H1 (cell line): ENCODE data around the gene FAR2. TPM values are rescaled to one million over a fixed set of nuclear protein-coding genes. Genes with fewer than 3 reads are reported as not detected.

ENCODE experiments used
- CTCF ChIA-PET: fragments of 300-600 bp; sonication (Branson Sonifier 250); formaldehyde crosslinking; loops from one replicate; lab custom pipeline; 2021; ENCODE audit not compliant: partially characterized antibody; lab: Charles Lee
- POLR2A ChIA-PET: fragments of 300-600 bp; sonication (Branson Sonifier 250); formaldehyde crosslinking; loops from one replicate; lab custom pipeline; 2021; ENCODE audit warnings: inconsistent platforms; ENCODE audit not compliant: partially characterized antibody; lab: Charles Lee
- DNase-seq, 2 experiments: peaks; one replicate each; pipeline versions ENCODE4 v3.0.0 to v3.0.0-alpha.2; 2010 to 2022; ENCODE audit warnings: low spot score in 2 of 2, low read depth in 1 of 2, mixed read lengths in 1 of 2
- FAIRE-seq: peaks from 2 replicates; lab custom pipeline; 2011; peaks lifted over from hg19 to GRCh38; lab: Jason Lieb, UNC
- H2AFZ ChIP-seq: 2 replicates; pipeline ENCODE4 v1.8.1; 2012; ENCODE audit warnings: low read length, inconsistent platforms
- H2AK5ac ChIP-seq: 2 replicates; pipeline ENCODE4 v1.6.1; 2013; ENCODE audit warnings: low read depth, low read length
- H2BK120ac ChIP-seq: replicated peaks from 2 replicates; pipeline ENCODE3; 2013; ENCODE audit warnings: low read depth, low read length, inconsistent platforms
- H2BK12ac ChIP-seq: 2 replicates; pipeline ENCODE4 v1.6.1; 2013; ENCODE audit warnings: low read depth, low read length
- H2BK15ac ChIP-seq: 2 replicates; pipeline ENCODE4 v1.6.1; 2013; ENCODE audit warnings: low read length
- H2BK20ac ChIP-seq: 2 replicates; pipeline ENCODE4 v1.6.1; 2013; ENCODE audit warnings: low read length
- H2BK5ac ChIP-seq: 2 replicates; pipeline ENCODE4 v1.6.1; 2013; ENCODE audit warnings: low read depth, low read length
- H3K14ac ChIP-seq: 2 replicates; pipeline ENCODE4 v1.6.1; 2013; ENCODE audit warnings: inconsistent platforms; ENCODE audit not compliant: insufficient read length
- H3K18ac ChIP-seq: 2 replicates; pipeline ENCODE4 v1.6.1; 2013; ENCODE audit warnings: low read length; ENCODE audit errors: extremely low read depth
- H3K23ac ChIP-seq: 2 replicates; pipeline ENCODE4 v1.6.1; 2013; ENCODE audit warnings: inconsistent platforms; ENCODE audit not compliant: insufficient read length
- H3K23me2 ChIP-seq: 2 replicates; pipeline ENCODE4 v1.6.1; 2013; ENCODE audit warnings: low read depth, low read length
- H3K27ac ChIP-seq: 2 replicates; pipeline ENCODE4 v1.6.1; 2011; ENCODE audit warnings: low read depth, low read length, inconsistent platforms
- H3K27me3 ChIP-seq, 4 experiments: replicated peaks in 1 of 4; 1 replicate in 1 of 4; 2 replicates in 3 of 4; pipeline versions ENCODE4 v1.6.1 to v1.8.1; 2011 to 2013; ENCODE audit warnings: low read length in 3 of 4, mild to moderate bottlenecking in 3 of 4, inconsistent platforms in 2 of 4, mixed read lengths in 2 of 4, moderate library complexity in 1 of 4; ENCODE audit not compliant: control insufficient read depth in 3 of 4, insufficient read depth in 3 of 4; ENCODE audit errors: extremely low read depth in 1 of 4
- H3K36me3 ChIP-seq, 4 experiments: 2 replicates each; pipeline versions ENCODE4 v1.6.1 to v1.8.1; 2011 to 2013; ENCODE audit warnings: mild to moderate bottlenecking in 4 of 4, low read length in 3 of 4, moderate library complexity in 2 of 4, control low read depth in 1 of 4, inconsistent platforms in 1 of 4; ENCODE audit not compliant: insufficient read depth in 4 of 4, control insufficient read depth in 2 of 4
- H3K4ac ChIP-seq: replicated peaks from 2 replicates; pipeline ENCODE3; 2013; ENCODE audit warnings: low read length, low read depth, mixed read lengths, inconsistent platforms; ENCODE audit not compliant: insufficient read length
- H3K4me1 ChIP-seq, 4 experiments: replicated peaks in 1 of 4; 1 replicate in 1 of 4; 2 replicates in 3 of 4; pipeline versions ENCODE4 v1.6.1 to v1.8.1; 2011 to 2013; ENCODE audit warnings: low read length in 3 of 4, inconsistent platforms in 2 of 4, mixed read lengths in 1 of 4; ENCODE audit not compliant: insufficient read depth in 4 of 4, control insufficient read depth in 3 of 4
- H3K4me2 ChIP-seq, 2 experiments: 2 replicates each; pipeline versions ENCODE4 v1.6.1 to v1.8.1; 2011 to 2013; ENCODE audit warnings: low read depth in 2 of 2, low read length in 2 of 2, control low read depth in 1 of 2, inconsistent platforms in 1 of 2, mild to moderate bottlenecking in 1 of 2; ENCODE audit not compliant: insufficient read depth in 1 of 2
- H3K4me3 ChIP-seq, 4 experiments: fragments of 200-600, 300-600 bp in 1 of 4; sonication (generic), shearing (Covaris generic), sonication (Bioruptor Twin) in 1 of 4; 2 replicates each; pipeline versions ENCODE4 v1.5.1 to v1.8.1; 2011 to 2016; ENCODE audit warnings: low read length in 4 of 4, low read depth in 3 of 4, control low read depth in 2 of 4, inconsistent platforms in 2 of 4, mild to moderate bottlenecking in 2 of 4, mixed read lengths in 1 of 4, moderate library complexity in 1 of 4; ENCODE audit not compliant: insufficient read depth in 2 of 4; ENCODE audit errors: extremely low read depth in 1 of 4
- H3K56ac ChIP-seq: replicated peaks from 2 replicates; pipeline ENCODE3; 2013; ENCODE audit warnings: low read depth, mild to moderate bottlenecking, mixed read lengths, low read length, inconsistent platforms; ENCODE audit not compliant: insufficient read length
- H3K79me1 ChIP-seq: 2 replicates; pipeline ENCODE4 v1.6.1; 2013; ENCODE audit warnings: low read depth, low read length, control low read depth
- H3K79me2 ChIP-seq, 2 experiments: 2 replicates each; pipeline versions ENCODE4 v1.6.1 to v1.8.1; 2012 to 2013; ENCODE audit warnings: low read length in 2 of 2, mild to moderate bottlenecking in 2 of 2, inconsistent platforms in 1 of 2; ENCODE audit not compliant: insufficient read depth in 2 of 2, control insufficient read depth in 1 of 2
- H3K9ac ChIP-seq, 4 experiments: replicated peaks in 1 of 4; 1 replicate in 1 of 4; 2 replicates in 3 of 4; pipeline versions ENCODE4 v1.6.1 to v1.8.1; 2011 to 2013; ENCODE audit warnings: low read depth in 3 of 4, low read length in 3 of 4, control low read depth in 2 of 4, mild to moderate bottlenecking in 2 of 4, moderate library complexity in 2 of 4, inconsistent platforms in 1 of 4; ENCODE audit errors: extremely low read depth in 1 of 4
- H3K9me3 ChIP-seq, 2 experiments: 2 replicates each; pipeline versions ENCODE4 v1.6.1 to v1.8.1; 2012 to 2013; ENCODE audit warnings: mild to moderate bottlenecking in 2 of 2, moderate library complexity in 2 of 2, control low read depth in 1 of 2, inconsistent platforms in 1 of 2, low read depth in 1 of 2, low read length in 1 of 2, mixed read lengths in 1 of 2; ENCODE audit not compliant: insufficient read depth in 2 of 2
- H4K20me1 ChIP-seq, 2 experiments: replicated peaks in 1 of 2; 2 replicates each; pipeline versions ENCODE3 to v1.8.1; 2011 to 2013; ENCODE audit warnings: inconsistent platforms in 2 of 2, low read length in 2 of 2, mild to moderate bottlenecking in 1 of 2; ENCODE audit not compliant: insufficient read depth in 2 of 2, control insufficient read depth in 1 of 2
- H4K5ac ChIP-seq: 2 replicates; pipeline ENCODE4 v1.6.1; 2013; ENCODE audit warnings: low read length, low read depth, mixed read lengths, inconsistent platforms; ENCODE audit not compliant: insufficient read length
- H4K8ac ChIP-seq: 2 replicates; pipeline ENCODE4 v1.8.0; 2013; ENCODE audit warnings: mild to moderate bottlenecking, moderate library complexity, low read length, inconsistent platforms; ENCODE audit not compliant: insufficient read depth; ENCODE audit errors: extremely low read depth
- H4K91ac ChIP-seq: replicated peaks from 2 replicates; pipeline ENCODE3; 2013; ENCODE audit warnings: low read length, mixed read lengths, inconsistent platforms; ENCODE audit not compliant: insufficient read length
- GTF2F1 ChIP-seq: IDR thresholded peaks from 2 replicates; pipeline ENCODE4 v1.6.1; 2012; ENCODE audit warnings: low read depth, low read length, improper control_type of control experiment, borderline replicate concordance
- PHF8 ChIP-seq: fragments of 200-600 bp; sonication (generic); conservative IDR thresholded peaks from 2 replicates; pipeline ENCODE4 v1.7.1; 2012; ENCODE audit warnings: low read depth, mild to moderate bottlenecking, inconsistent platforms, low read length, moderate library complexity
- POU5F1 ChIP-seq: IDR thresholded peaks from 2 replicates; pipeline ENCODE4 v1.6.1; 2011; ENCODE audit warnings: low read depth, mild to moderate bottlenecking, low read length, moderate library complexity
- RAD21 ChIP-seq, 2 experiments: IDR thresholded peaks in 1 of 2; conservative IDR thresholded peaks in 1 of 2; 2 replicates each; pipeline ENCODE4 v1.6.1; 2011; ENCODE audit warnings: low read depth in 2 of 2, low read length in 2 of 2, improper control_type of control experiment in 1 of 2, inconsistent platforms in 1 of 2, mild to moderate bottlenecking in 1 of 2, moderate library complexity in 1 of 2
- SUZ12 ChIP-seq: fragments of 200-600 bp; sonication (generic); IDR thresholded peaks from 2 replicates; pipeline ENCODE4 v1.6.1; 2012; ENCODE audit warnings: mild to moderate bottlenecking, inconsistent platforms, low read length, moderate library complexity, mixed read lengths
- TEAD4 ChIP-seq: IDR thresholded peaks from 2 replicates; pipeline ENCODE4 v1.6.1; 2012; ENCODE audit warnings: low read depth, low read length, inconsistent platforms, mixed read lengths
- WGBS, 2 experiments: shearing (Covaris generic) in 1 of 2; methylation state at CpG; one replicate each; pipeline versions ENCODE4 v1.1.6 to v1.1.7; 2013 to 2015; ENCODE audit warnings: low lambda C conversion rate in 2 of 2, mixed read lengths in 2 of 2, inconsistent platforms in 1 of 2, low coverage in 1 of 2, missing lambda C conversion rate in 1 of 2; ENCODE audit not compliant: insufficient replicate concordance in 2 of 2, insufficient coverage in 1 of 2, insufficient read length in 1 of 2; ENCODE audit errors: extremely low coverage in 1 of 2, missing lambda C conversion rate in 1 of 2; 5-methylcytosine and 5-hydroxymethylcytosine counted together
- polyA plus RNA-seq, 7 experiments: library from polyadenylated mRNA; depleted of rRNA in 3 of 7; stranded (reverse) in 5 of 7; unstranded in 2 of 7; fragments of >200 nt in 5 of 7; fragments of 200-250 nt in 2 of 7; gene quantifications; 1 replicate in 5 of 7; 2 replicates in 1 of 7; 4 replicates in 1 of 7; pipeline versions ENCODE4 v1.2.1 to v1.2.3, GENCODE V29; 2011 to 2013; ENCODE audit warnings: missing spikeins in 2 of 7, mixed read lengths in 2 of 7
- total RNA-seq: library from RNA; stranded (reverse); fragmentation: NEBNext Ultra II Directional; extraction: Animal tissue kit (Norgen Biotek cat#: 25700); gene quantifications from 2 replicates; pipeline ENCODE4 v1.2.1, GENCODE V29; 2021

Gene FAR2
- total and polyA plus RNA-seq, 2 of the 8 experiments (the other 6 are each of a cell fraction or from before 2014, with no cell fraction given), result 24.0 to 24.1 TPM

DNA sequence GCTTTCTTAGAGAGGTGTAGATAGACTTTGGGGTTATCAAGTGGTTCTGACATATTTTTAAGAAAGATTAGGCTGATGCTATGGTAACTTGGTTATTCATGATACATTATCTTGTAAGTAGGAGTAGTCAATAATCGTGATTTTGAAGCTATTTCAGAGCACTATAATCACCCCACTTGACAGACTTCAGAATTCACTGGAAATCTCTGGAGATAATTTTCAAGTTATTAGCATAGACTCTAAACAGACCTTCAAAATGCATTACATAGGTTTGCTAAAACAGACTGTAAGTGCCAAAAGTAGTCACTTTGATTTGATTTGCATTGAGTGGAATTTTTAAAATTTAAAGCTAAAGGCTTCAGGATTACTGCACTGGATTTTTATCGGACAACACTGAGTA, 157.6 kb downstream of the FAR2 start:
- H4K20me1 ChIP-seq, result no peaks in the 10 kb centered on the region
- H4K91ac ChIP-seq, result no peak overlapping the region
- H3K79me2 ChIP-seq, result no peaks in the 10 kb centered on the region
- 88% methylated on average over 2 of the region's 2 CpGs; no CpG with 5 or more reads in 1 of the 2 experiments for WGBS, 2 experiments
- no peak overlapping the region for H2BK120ac ChIP-seq
- no peak overlapping the region for H3K9ac ChIP-seq
- TF ChIP-seq TEAD4 (no peak), PHF8 (no peak), POU5F1 (no peak), SUZ12 (no peak), RAD21 (IDR thresholded peaks at IDR 0.05 in 1 of 2, conservative IDR thresholded peaks at IDR 0.05 in 1 of 2; ENCODE audit: low read depth in 2 of 2, low read length in 2 of 2) (no peak), GTF2F1 (no peak)
- H4K5ac ChIP-seq, result no peak overlapping the region
- no peak overlapping the region for H3K23ac ChIP-seq
- H3K14ac ChIP-seq, result no peak overlapping the region
- no peak overlapping the region for H4K8ac ChIP-seq
- H3K4ac ChIP-seq, result no peak overlapping the region
- no peaks in the 10 kb centered on the region for H3K27me3 ChIP-seq
- H3K4me3 ChIP-seq, result no peak overlapping the region
- H3K9me3 ChIP-seq, result no peaks in the 10 kb centered on the region
- H3K23me2 ChIP-seq, result no peaks in the 10 kb centered on the region
- no peak overlapping the region for H3K18ac ChIP-seq
- no peak for DNase-seq
- no peak overlapping the region for H2AK5ac ChIP-seq
- H2BK5ac ChIP-seq, result no peak overlapping the region
- ChIA-PET POLR2A (no interaction called here), CTCF (interaction anchor here (0.6 to 6.5 kb wide), 6 partner anchors 10 to 233 kb away, joined by 3 to 55 read pairs (median 6); no protein-coding TSS in a partner anchor)
- no peak overlapping the region for H2BK15ac ChIP-seq
- H3K4me2 ChIP-seq, result no peak overlapping the region
- H3K79me1 ChIP-seq, result no peaks in the 10 kb centered on the region
- H2BK12ac ChIP-seq, result no peak overlapping the region
- H3K56ac ChIP-seq, result no peak overlapping the region
- H3K36me3 ChIP-seq, result no peaks in the 10 kb centered on the region
- H3K4me1 ChIP-seq, result no peaks in the 10 kb centered on the region
- no peak overlapping the region for H2BK20ac ChIP-seq
- no peak overlapping the region for H2AFZ ChIP-seq
- no peak for FAIRE-seq
- H3K27ac ChIP-seq, result no peak overlapping the region
